SK-N-SH treated with all-trans-retinoic acid at 6 μM for 48 hours (cell line): ENCODE data around the gene ARHGEF1.

Source experiments
- ATAC-seq: fragments of 200-7000 bp; cut with Tn5 transposase; 3 replicates; pipeline ENCODE4 v1.9.1; 2020; ENCODE audit warnings: mild to moderate bottlenecking, moderate library complexity
- ARNTL ChIP-seq: fragments of 450-650 bp; formaldehyde crosslinking; IDR thresholded peaks from 2 replicates; pipeline ENCODE4 v1.5.0; 2020; ENCODE audit warnings: low read depth, mild to moderate bottlenecking, moderate library complexity, borderline replicate concordance
- BACH2 ChIP-seq: fragments of 250-450 bp; sonication (Bioruptor Pico); IDR thresholded peaks from 2 replicates; pipeline ENCODE4 v1.9.0; 2021; ENCODE audit warnings: mild to moderate bottlenecking, borderline replicate concordance
- CSDC2 ChIP-seq: fragments of 250-450 bp; sonication (Bioruptor Pico); IDR thresholded peaks from 2 replicates; pipeline ENCODE4 v1.5.0; 2020; ENCODE audit warnings: mild to moderate bottlenecking, moderate library complexity
- ESRRG ChIP-seq: fragments of 250-450 bp; sonication (Bioruptor Pico); IDR thresholded peaks from 2 replicates; pipeline ENCODE4 v1.6.1; 2021; ENCODE audit warnings: mild to moderate bottlenecking
- GLIS3 ChIP-seq: fragments of 250-450 bp; sonication (Bioruptor Pico); IDR thresholded peaks from 2 replicates; pipeline ENCODE4 v1.5.0; 2020; ENCODE audit warnings: mild to moderate bottlenecking, moderate library complexity
- ISL1 ChIP-seq: fragments of 250-450 bp; sonication (Bioruptor Pico); IDR thresholded peaks from 2 replicates; pipeline ENCODE4 v2.1.2; 2022; ENCODE audit warnings: mild to moderate bottlenecking, moderate library complexity
- OSR1 ChIP-seq: fragments of 250-450 bp; sonication (Bioruptor Pico); IDR thresholded peaks from 2 replicates; pipeline ENCODE4 v1.8.0; 2022; ENCODE audit warnings: moderate library complexity, mild to moderate bottlenecking, inconsistent platforms
- PATZ1 ChIP-seq: fragments of 250-450 bp; sonication (Bioruptor Pico); IDR thresholded peaks from 2 replicates; pipeline ENCODE4 v1.8.0; 2020; ENCODE audit warnings: mild to moderate bottlenecking, moderate library complexity, borderline replicate concordance
- PPARA ChIP-seq: fragments of 250-450 bp; sonication (Bioruptor Pico); IDR thresholded peaks from 2 replicates; pipeline ENCODE4 v1.5.0; 2020; ENCODE audit warnings: mild to moderate bottlenecking, borderline replicate concordance
- RARB ChIP-seq: fragments of 250-450 bp; sonication (Bioruptor Pico); IDR thresholded peaks from 2 replicates; pipeline ENCODE4 v1.8.0; 2021; ENCODE audit warnings: mild to moderate bottlenecking, moderate library complexity
- TCF4 ChIP-seq: fragments of 250-450 bp; sonication (Bioruptor Pico); IDR thresholded peaks from 2 replicates; pipeline ENCODE4 v1.8.0; 2021; ENCODE audit warnings: mild to moderate bottlenecking, moderate library complexity, borderline replicate concordance
- TSHZ2 ChIP-seq: fragments of 250-450 bp; sonication (Bioruptor Pico); IDR thresholded peaks from 2 replicates; pipeline ENCODE4 v1.5.0; 2020; ENCODE audit warnings: mild to moderate bottlenecking, moderate library complexity
- ZC3H10 ChIP-seq: fragments of 250-450 bp; sonication (Bioruptor Pico); IDR thresholded peaks from 2 replicates; pipeline ENCODE4 v1.5.1; 2021; ENCODE audit warnings: mild to moderate bottlenecking, moderate library complexity
- ZFP3 ChIP-seq: fragments of 250-450 bp; sonication (Bioruptor Pico); IDR thresholded peaks from 2 replicates; pipeline ENCODE4 v1.5.0; 2020; ENCODE audit warnings: mild to moderate bottlenecking, moderate library complexity
- ZFP30 ChIP-seq: fragments of 450-650 bp; formaldehyde crosslinking; IDR thresholded peaks from 2 replicates; pipeline ENCODE4 v1.5.0; 2022; ENCODE audit warnings: mild to moderate bottlenecking, moderate library complexity
- ZNF565 ChIP-seq: fragments of 450-650 bp; formaldehyde crosslinking; conservative IDR thresholded peaks from 2 replicates; pipeline ENCODE4 v1.5.0; 2020; ENCODE audit warnings: low read depth, mild to moderate bottlenecking, moderate library complexity
- ZNF70 ChIP-seq: fragments of 450-650 bp; formaldehyde crosslinking; IDR thresholded peaks from 2 replicates; pipeline ENCODE4 v1.5.0; 2020; ENCODE audit warnings: mild to moderate bottlenecking, moderate library complexity
- ZNF8 ChIP-seq: fragments of 450-650 bp; formaldehyde crosslinking; IDR thresholded peaks from 2 replicates; pipeline ENCODE4 v1.5.0; 2020; ENCODE audit warnings: mild to moderate bottlenecking, moderate library complexity
- TF ChIP-seq, protein P1 (sequence below): fragments of 250-450 bp; sonication (Bioruptor Pico); IDR thresholded peaks from 2 replicates; pipeline ENCODE4 v1.5.1; 2020; ENCODE audit warnings: low read depth, mild to moderate bottlenecking, moderate library complexity
- TF ChIP-seq, protein P2 (sequence below): fragments of 250-450 bp; sonication (Bioruptor Pico); IDR thresholded peaks from 2 replicates; pipeline ENCODE4 v1.8.0; 2021; ENCODE audit warnings: low read depth, mild to moderate bottlenecking, moderate library complexity, borderline replicate concordance

ARHGEF1 gene

GRCh38 chr19:41849067-41849466, 33.9 kb upstream of the ARHGEF1 start:
- TF ChIP-seq RARB (CRISPR knock-in tag) = no peak
- no peak for TF ChIP-seq ZFP3 (CRISPR knock-in tag)
- no peak for TF ChIP-seq PPARA (CRISPR knock-in tag)
- no peak for TF ChIP-seq GLIS3 (CRISPR knock-in tag)
- no peak for TF ChIP-seq ZNF565 (CRISPR knock-in tag)
- no peak for TF ChIP-seq ESRRG (CRISPR knock-in tag)
- no peak for TF ChIP-seq OSR1
- no peak for TF ChIP-seq ZFP30 (CRISPR knock-in tag)
- TF ChIP-seq, protein P1, sequence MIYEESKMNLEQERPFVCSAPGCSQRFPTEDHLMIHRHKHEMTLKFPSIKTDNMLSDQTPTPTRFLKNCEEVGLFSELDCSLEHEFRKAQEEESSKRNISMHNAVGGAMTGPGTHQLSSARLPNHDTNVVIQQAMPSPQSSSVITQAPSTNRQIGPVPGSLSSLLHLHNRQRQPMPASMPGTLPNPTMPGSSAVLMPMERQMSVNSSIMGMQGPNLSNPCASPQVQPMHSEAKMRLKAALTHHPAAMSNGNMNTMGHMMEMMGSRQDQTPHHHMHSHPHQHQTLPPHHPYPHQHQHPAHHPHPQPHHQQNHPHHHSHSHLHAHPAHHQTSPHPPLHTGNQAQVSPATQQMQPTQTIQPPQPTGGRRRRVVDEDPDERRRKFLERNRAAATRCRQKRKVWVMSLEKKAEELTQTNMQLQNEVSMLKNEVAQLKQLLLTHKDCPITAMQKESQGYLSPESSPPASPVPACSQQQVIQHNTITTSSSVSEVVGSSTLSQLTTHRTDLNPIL (CRISPR knock-in tag) = no peak
- no peak for TF ChIP-seq ISL1
- TF ChIP-seq PATZ1 (CRISPR knock-in tag) = no peak
- TF ChIP-seq CSDC2 = no peak
- TF ChIP-seq TCF4 (CRISPR knock-in tag) = no peak
- TF ChIP-seq, protein P2, sequence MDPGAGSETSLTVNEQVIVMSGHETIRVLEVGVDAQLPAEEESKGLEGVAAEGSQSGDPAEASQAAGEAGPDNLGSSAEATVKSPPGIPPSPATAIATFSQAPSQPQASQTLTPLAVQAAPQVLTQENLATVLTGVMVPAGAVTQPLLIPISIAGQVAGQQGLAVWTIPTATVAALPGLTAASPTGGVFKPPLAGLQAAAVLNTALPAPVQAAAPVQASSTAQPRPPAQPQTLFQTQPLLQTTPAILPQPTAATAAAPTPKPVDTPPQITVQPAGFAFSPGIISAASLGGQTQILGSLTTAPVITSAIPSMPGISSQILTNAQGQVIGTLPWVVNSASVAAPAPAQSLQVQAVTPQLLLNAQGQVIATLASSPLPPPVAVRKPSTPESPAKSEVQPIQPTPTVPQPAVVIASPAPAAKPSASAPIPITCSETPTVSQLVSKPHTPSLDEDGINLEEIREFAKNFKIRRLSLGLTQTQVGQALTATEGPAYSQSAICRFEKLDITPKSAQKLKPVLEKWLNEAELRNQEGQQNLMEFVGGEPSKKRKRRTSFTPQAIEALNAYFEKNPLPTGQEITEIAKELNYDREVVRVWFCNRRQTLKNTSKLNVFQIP (CRISPR knock-in tag) = no peak
- no peak for TF ChIP-seq ARNTL (CRISPR knock-in tag)
- TF ChIP-seq, all 23 proteins: peak for 0
- no peak for ATAC-seq

GRCh38 chr19:41850381-41850780, 32.6 kb upstream of the ARHGEF1 start:
- ATAC-seq = no peak
- TF ChIP-seq TSHZ2 = no peak

DNA sequence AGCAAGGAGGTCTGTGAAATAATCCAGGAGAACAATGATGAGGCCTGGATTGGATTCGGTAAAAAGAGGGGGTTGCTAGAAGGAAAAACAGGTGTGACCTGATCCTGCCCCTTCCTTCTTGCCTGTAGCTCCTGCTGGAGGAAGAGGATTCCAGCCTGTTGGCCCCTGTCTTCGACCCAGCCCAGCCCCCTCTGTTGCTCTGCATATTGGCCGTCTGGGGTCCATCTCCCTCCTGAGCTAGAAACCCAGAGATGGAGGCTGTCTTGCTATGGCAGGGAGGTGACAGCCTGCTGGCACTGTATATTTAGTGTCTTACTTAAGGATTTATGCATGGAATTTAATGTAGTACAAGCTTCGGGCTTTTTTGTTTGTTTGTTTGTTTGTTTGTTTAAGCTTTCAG, 31.5 kb upstream of the ARHGEF1 start:
- no peak for ATAC-seq
- TF ChIP-seq, protein P1 (CRISPR knock-in tag) = no peak
- no peak for TF ChIP-seq ISL1

- no peak for ATAC-seq
- no peak for TF ChIP-seq ZC3H10 (CRISPR knock-in tag)
- TF ChIP-seq, protein P1 (CRISPR knock-in tag) = no peak
- TF ChIP-seq ZNF70 = no peak
- TF ChIP-seq BACH2 = no peak
- no peak for TF ChIP-seq ZNF8
- no peak for TF ChIP-seq PPARA (CRISPR knock-in tag)
- TF ChIP-seq TCF4 (CRISPR knock-in tag) = no peak
- TF ChIP-seq PATZ1 (CRISPR knock-in tag) = no peak
- TF ChIP-seq TSHZ2 = no peak
Measured at GRCh38 chr19:41853344-41853743, 29.6 kb upstream of the ARHGEF1 start.
